Measurements from ENCODE around the gene SEPTIN8.

- TF ChIP-seq CTCF (IDR thresholded peaks at IDR 0.05) (no peak), EZH2 (IDR thresholded peaks at IDR 0.05; ENCODE audit: borderline replicate concordance, insufficient read depth, low read depth, low read length, poor library complexity, severe bottlenecking) (no peak)
Observed at GRCh38 chr5:132781029-132781428, 4.0 kb upstream of the SEPTIN8 start.
